Thyroid gland (tissue), 4 donors: Measurements from ENCODE around the gene GUCY1A1.

Experiments
- CTCF ChIP-seq, 6 experiments: fragments of 200-600 bp in 3 of 6; fragments of 450-650 bp in 3 of 6; sonication (generic) in 3 of 6; IDR thresholded peaks; one replicate each; pipeline ENCODE4 v1.5.1; 2016 to 2019; ENCODE audit warnings: antibody characterized with exemption in 6 of 6, mild to moderate bottlenecking in 2 of 6, inconsistent platforms in 1 of 6, moderate library complexity in 1 of 6
- POLR2A ChIP-seq, 2 donors: fragments of 450-650 bp; IDR thresholded peaks; one replicate each; pipeline ENCODE4 v1.6.1; 2017; ENCODE audit warnings: antibody characterized with exemption in 2 of 2, mild to moderate bottlenecking in 2 of 2, moderate library complexity in 1 of 2

GRCh38 chr4:155660436-155660835, 6.2 kb upstream of the GUCY1A1 start:
- TF ChIP-seq POLR2A (IDR thresholded peaks at IDR 0.05) (no peak), CTCF (IDR thresholded peaks at IDR 0.05) (no peak)
